GM18868 (cell line): ENCODE measurements around the gene GTF2A1L.
A peak's percentile ranks its signal among the peaks of the same experiment; 100 is the strongest.
"Not testable (repeated sequence)": the region's sequence is repeated elsewhere in the genome, so short reads cannot be mapped to it uniquely, and the experiment has no call there.

Experiments
- ATAC-seq: cut with Tn5 transposase; IDR thresholded peaks from one replicate; pipeline ENCODE4 v1.9.1; 2021; ENCODE audit warnings: mild to moderate bottlenecking, moderate library complexity; ENCODE audit not compliant: unreplicated experiment

Gene GTF2A1L

GRCh38 chr2:48605482-48606175, 12.0 kb upstream of the GTF2A1L start:
- no peak for ATAC-seq

- no peak for ATAC-seq
Observed at GRCh38 chr2:48607307-48608014, 10.2 kb upstream of the GTF2A1L start.

- ATAC-seq: no peak
Observed at GRCh38 chr2:48613211-48613610, 4.4 kb upstream of the GTF2A1L start.

- ATAC-seq: not testable (repeated sequence)
Observed at GRCh38 chr2:48614581-48614980, 3.1 kb upstream of the GTF2A1L start.

- no peak for ATAC-seq
Observed at GRCh38 chr2:48619526-48619925, 1.9 kb downstream of the GTF2A1L start.

GRCh38 chr2:48620604-48621003, 2.9 kb downstream of the GTF2A1L start:
- no peak for ATAC-seq

GRCh38 chr2:48622691-48623090, 5.0 kb downstream of the GTF2A1L start:
- ATAC-seq: not testable (repeated sequence)

- no peak for ATAC-seq
Observed at GRCh38 chr2:48624696-48625095, 7.0 kb downstream of the GTF2A1L start.

GRCh38 chr2:48626047-48626446, 8.4 kb downstream of the GTF2A1L start:
- ATAC-seq: no peak

- no peak for ATAC-seq
Observed at GRCh38 chr2:48633143-48633542, 15.5 kb downstream of the GTF2A1L start.

GRCh38 chr2:48635786-48636185, 18.1 kb downstream of the GTF2A1L start:
- ATAC-seq: no peak

- no peak for ATAC-seq
Observed at GRCh38 chr2:48638261-48638660, 20.6 kb downstream of the GTF2A1L start.

- no peak for ATAC-seq
Observed at GRCh38 chr2:48651158-48651790, 33.6 kb downstream of the GTF2A1L start.

- no peak for ATAC-seq
Observed at GRCh38 chr2:48668992-48669391, 51.3 kb downstream of the GTF2A1L start.

- no peak for ATAC-seq
Observed at GRCh38 chr2:48673581-48673980, 55.9 kb downstream of the GTF2A1L start.

GRCh38 chr2:48674933-48675332, 57.3 kb downstream of the GTF2A1L start:
- ATAC-seq: peak; percentile 43

- no peak for ATAC-seq
Observed at GRCh38 chr2:48677450-48677849, 59.8 kb downstream of the GTF2A1L start.

GRCh38 chr2:48685126-48685525, 67.5 kb downstream of the GTF2A1L start:
- no peak for ATAC-seq

- ATAC-seq: no peak
Observed at GRCh38 chr2:48691935-48692691, 74.5 kb downstream of the GTF2A1L start.

GRCh38 chr2:48693066-48693465, 75.4 kb downstream of the GTF2A1L start:
- ATAC-seq: no peak

GRCh38 chr2:48693645-48694044, 76.0 kb downstream of the GTF2A1L start:
- ATAC-seq: no peak
